ENCODE measurements around the gene CTSH. TPM values are rescaled to one million over a fixed set of nuclear protein-coding genes. Genes with fewer than 3 reads are reported as not detected.

CTSH gene
- total and polyA plus RNA-seq, 2 experiments from 2014 or later, result 1.7 to 5.2 TPM

- Histone ChIP-seq H3K4me1 (ENCODE audit: insufficient read depth) (peaks cover 14% of the 10 kb centered on the region), H3K4me2 (ENCODE audit: unreplicated experiment) (peak overlapping the region; percentile 49), H3K36me3 (ENCODE audit: low read depth) (no peaks in the 10 kb centered on the region), H3K27ac (peak overlapping the region; percentile 71), H3K9ac (peak overlapping the region; percentile 54), H4K20me1 (ENCODE audit: insufficient read depth) (no peaks in the 10 kb centered on the region), H3K9me2 (ENCODE audit: insufficient read depth) (no peaks in the 10 kb centered on the region), H3K27me3 (replicated peaks; ENCODE audit: insufficient read depth) (no peaks in the 10 kb centered on the region), H3K4me3 (no peak overlapping the region), H3F3A (ENCODE audit: insufficient read depth) (peaks cover 17% of the 10 kb centered on the region; the same call in 1 of the 2 replicates), H2AFZ (peak overlapping the region; percentile 69), H3K9me3 (ENCODE audit: low read depth) (no peaks in the 10 kb centered on the region), H3K79me2 (ENCODE audit: insufficient read depth) (no peaks in the 10 kb centered on the region)
- WGBS, 2 experiments (ENCODE audit: low coverage in 1 of 2, low lambda C conversion rate in 2 of 2, missing lambda C conversion rate in 2 of 2), result 2% methylated on average over 7 of the region's 7 CpGs
- in situ Hi-C loops (cut with MboI), result no loop called here
- peak; percentile 97 for DNase-seq
- TF ChIP-seq EZH2 (IDR thresholded peaks at IDR 0.05; ENCODE audit: insufficient read depth, poor library complexity, severe bottlenecking) (no peak), EZH2phosphoT487 (IDR thresholded peaks at IDR 0.05; ENCODE audit: insufficient read depth, low read depth) (no peak)
Measured at GRCh38 chr15:78988361-78988911, 43.6 kb upstream of the CTSH start.

DNA sequence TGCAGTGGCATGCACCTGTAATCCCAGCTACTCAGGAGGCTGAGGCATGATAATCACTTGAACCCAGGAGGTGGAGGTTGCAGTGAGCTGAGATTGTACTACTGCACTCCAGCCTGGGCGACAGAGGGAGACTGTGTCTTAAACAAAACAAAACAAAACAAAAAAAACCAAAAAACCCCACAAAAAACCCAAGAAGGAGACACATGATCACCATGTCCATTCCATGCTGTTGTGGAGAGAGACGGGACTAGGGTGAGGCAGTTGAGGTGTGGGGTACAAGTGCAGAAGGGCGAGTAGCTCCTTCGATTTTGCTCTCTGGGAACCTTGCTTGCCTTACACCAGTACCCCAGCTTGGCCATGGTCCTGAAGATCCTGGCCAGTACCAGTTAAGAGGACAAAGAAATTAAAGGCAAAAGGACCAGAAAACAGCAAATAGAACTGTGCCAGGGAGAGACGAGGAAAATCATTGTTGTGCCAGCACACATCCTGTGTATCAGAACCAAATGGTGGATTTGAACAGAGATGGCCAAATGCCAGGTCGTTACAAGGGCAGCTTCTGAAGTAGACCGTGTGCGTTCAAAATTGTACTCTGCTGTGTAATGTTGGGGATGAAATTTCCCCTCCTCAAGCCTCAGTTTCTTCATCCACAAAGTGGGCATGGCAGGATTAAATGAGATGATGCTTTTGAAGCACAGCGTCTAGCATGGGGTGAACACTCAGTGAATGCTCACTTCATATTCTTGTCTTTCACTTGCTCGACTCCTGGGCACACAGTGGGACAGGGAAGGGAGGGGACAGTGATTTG lies 42.9 kb upstream of the CTSH start:
- Histone ChIP-seq H3K4me1 (ENCODE audit: insufficient read depth) (peaks cover 14% of the 10 kb centered on the region), H3K9ac (peak overlapping the region; percentile 54), H4K20me1 (ENCODE audit: insufficient read depth) (no peaks in the 10 kb centered on the region), H3K4me3 (no peak overlapping the region), H3K36me3 (ENCODE audit: low read depth) (no peaks in the 10 kb centered on the region), H3F3A (ENCODE audit: insufficient read depth) (peaks cover 17% of the 10 kb centered on the region; the same call in 1 of the 2 replicates), H3K27me3 (replicated peaks; ENCODE audit: insufficient read depth) (no peaks in the 10 kb centered on the region), H3K4me2 (ENCODE audit: unreplicated experiment) (peak overlapping the region; percentile 3), H3K9me2 (ENCODE audit: insufficient read depth) (no peaks in the 10 kb centered on the region), H3K27ac (peak overlapping the region; percentile 71), H3K79me2 (ENCODE audit: insufficient read depth) (no peaks in the 10 kb centered on the region), H2AFZ (peak overlapping the region; percentile 69), H3K9me3 (ENCODE audit: low read depth) (no peaks in the 10 kb centered on the region)
- in situ Hi-C loops (cut with MboI), result no loop called here
- DNase-seq, result peak; percentile 24
- TF ChIP-seq EZH2 (IDR thresholded peaks at IDR 0.05; ENCODE audit: insufficient read depth, poor library complexity, severe bottlenecking) (no peak), EZH2phosphoT487 (IDR thresholded peaks at IDR 0.05; ENCODE audit: insufficient read depth, low read depth) (no peak)
- WGBS, 2 experiments (ENCODE audit: low coverage in 1 of 2, low lambda C conversion rate in 2 of 2, missing lambda C conversion rate in 2 of 2), result 56 to 62% methylated on average over 10 of the region's 10 CpGs

DNA sequence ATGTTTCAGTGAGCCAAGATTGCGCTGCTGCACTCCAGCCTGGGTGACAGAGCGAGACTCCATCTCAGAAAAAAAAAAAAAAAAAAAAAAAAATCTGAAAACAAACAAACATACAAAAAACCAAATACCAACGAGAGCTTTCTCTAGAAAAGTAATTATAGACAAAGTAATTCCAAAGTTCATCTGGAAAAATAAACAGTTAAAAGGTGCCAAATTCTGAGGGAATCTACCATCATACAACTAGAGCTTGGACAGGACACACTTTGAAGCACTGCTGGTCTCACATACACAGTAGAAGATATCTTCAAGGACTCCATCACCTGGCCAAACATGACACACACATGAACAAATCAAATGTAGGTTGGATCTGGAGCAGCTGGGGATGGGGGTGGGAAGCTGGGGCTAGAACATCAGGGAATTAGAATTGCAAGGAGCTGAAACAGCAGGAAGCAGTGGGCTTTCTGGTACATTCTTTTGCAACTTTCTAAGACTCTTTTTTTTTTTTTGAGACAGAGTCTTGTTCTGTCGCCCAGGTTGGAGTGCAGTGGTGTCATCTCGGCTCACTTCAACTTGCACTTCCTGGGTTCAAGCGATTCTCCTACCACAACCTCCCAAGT lies 41.1 kb upstream of the CTSH start:
- H3K27me3 ChIP-seq (replicated peaks; ENCODE audit: insufficient read depth), result no peaks in the 10 kb centered on the region
- H3K4me2 ChIP-seq (ENCODE audit: unreplicated experiment), result no peak overlapping the region
- H4K20me1 ChIP-seq (ENCODE audit: insufficient read depth), result no peaks in the 10 kb centered on the region
- in situ Hi-C loops (cut with MboI), result no loop called here
- no peak overlapping the region for H2AFZ ChIP-seq
- no peaks in the 10 kb centered on the region for H3K9me3 ChIP-seq (ENCODE audit: low read depth)
- DNase-seq, result no peak
- WGBS, 2 experiments (ENCODE audit: low coverage in 1 of 2, low lambda C conversion rate in 2 of 2, missing lambda C conversion rate in 2 of 2), result 75 to 84% methylated on average over 6 of the region's 6 CpGs
- no peak overlapping the region for H3K9ac ChIP-seq
- peaks cover 17% of the 10 kb centered on the region; the same call in 1 of the 2 replicates for H3F3A ChIP-seq (ENCODE audit: insufficient read depth)
- no peaks in the 10 kb centered on the region for H3K79me2 ChIP-seq (ENCODE audit: insufficient read depth)
- peaks cover 14% of the 10 kb centered on the region for H3K4me1 ChIP-seq (ENCODE audit: insufficient read depth)
- no peaks in the 10 kb centered on the region for H3K36me3 ChIP-seq (ENCODE audit: low read depth)
- TF ChIP-seq EZH2 (IDR thresholded peaks at IDR 0.05; ENCODE audit: insufficient read depth, poor library complexity, severe bottlenecking) (no peak), EZH2phosphoT487 (IDR thresholded peaks at IDR 0.05; ENCODE audit: insufficient read depth, low read depth) (no peak)
- H3K27ac ChIP-seq, result no peak overlapping the region
- no peaks in the 10 kb centered on the region for H3K9me2 ChIP-seq (ENCODE audit: insufficient read depth)
- H3K4me3 ChIP-seq, result no peak overlapping the region

DNA sequence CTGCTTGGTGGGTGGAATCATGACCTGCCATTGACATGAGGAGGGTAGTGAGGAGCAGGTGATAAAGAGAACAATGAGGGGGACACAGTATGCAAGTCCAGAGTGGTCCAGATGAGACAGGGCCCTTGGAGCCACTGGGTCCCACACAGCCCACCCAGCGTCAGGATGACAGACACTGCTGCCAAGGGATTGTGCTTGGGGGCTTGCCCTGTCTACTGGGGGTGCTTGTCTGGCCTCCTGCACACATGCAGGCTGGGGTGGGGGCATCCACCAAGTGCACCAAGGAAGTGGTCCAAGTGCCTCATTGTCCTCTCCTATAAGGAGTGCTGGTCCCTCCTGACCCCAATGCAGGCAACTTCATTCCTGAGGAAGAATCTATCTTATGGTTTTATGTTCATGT lies 39.2 kb upstream of the CTSH start:
- Histone ChIP-seq H3K9me3 (ENCODE audit: low read depth) (no peaks in the 10 kb centered on the region), H4K20me1 (ENCODE audit: insufficient read depth) (no peaks in the 10 kb centered on the region), H3K9ac (no peak overlapping the region), H3F3A (ENCODE audit: insufficient read depth) (peaks cover 16% of the 10 kb centered on the region; the same call in 1 of the 2 replicates), H3K4me1 (ENCODE audit: insufficient read depth) (peaks cover 10% of the 10 kb centered on the region), H3K36me3 (ENCODE audit: low read depth) (no peaks in the 10 kb centered on the region), H3K4me3 (no peak overlapping the region), H3K4me2 (ENCODE audit: unreplicated experiment) (no peak overlapping the region), H2AFZ (no peak overlapping the region), H3K9me2 (ENCODE audit: insufficient read depth) (no peaks in the 10 kb centered on the region), H3K27ac (no peak overlapping the region), H3K27me3 (replicated peaks; ENCODE audit: insufficient read depth) (no peaks in the 10 kb centered on the region), H3K79me2 (ENCODE audit: insufficient read depth) (no peaks in the 10 kb centered on the region)
- in situ Hi-C loops (cut with MboI), result no loop called here
- 60 to 67% methylated on average over 1 of the region's 1 CpG for WGBS, 2 experiments (ENCODE audit: low coverage in 1 of 2, low lambda C conversion rate in 2 of 2, missing lambda C conversion rate in 2 of 2)
- no peak for DNase-seq
- TF ChIP-seq EZH2 (IDR thresholded peaks at IDR 0.05; ENCODE audit: insufficient read depth, poor library complexity, severe bottlenecking) (no peak), EZH2phosphoT487 (IDR thresholded peaks at IDR 0.05; ENCODE audit: insufficient read depth, low read depth) (no peak)

All from GM23248 (cell line).